Measurements from ENCODE around the gene CHPF. TPM values are rescaled to one million over a fixed set of nuclear protein-coding genes. Genes with fewer than 3 reads are reported as not detected.

CHPF gene
- total RNA-seq, 4 donors from 2014 or later: 36.0 to 66.0 (median 54.8) TPM

DNA sequence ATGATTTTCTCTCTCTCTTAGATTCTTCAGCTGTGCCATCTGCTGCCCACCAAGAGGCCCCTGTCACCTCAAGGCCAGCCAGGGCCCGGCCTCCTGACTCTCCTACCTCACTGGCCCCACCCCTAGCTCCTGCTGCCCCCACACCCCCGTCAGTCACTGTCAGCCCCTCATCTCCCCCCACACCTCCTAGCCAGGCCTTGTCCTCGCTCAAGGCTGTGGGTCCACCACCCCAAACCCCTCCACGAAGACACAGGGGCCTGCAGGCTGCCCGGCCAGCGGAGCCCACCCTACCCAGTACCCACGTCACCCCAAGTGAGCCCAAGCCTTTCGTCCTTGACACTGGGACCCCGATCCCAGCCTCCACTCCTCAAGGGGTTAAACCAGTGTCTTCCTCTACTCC lies 54.3 kb downstream of the CHPF start:
- Histone ChIP-seq H3K27me3 (peaks cover 27% of the 10 kb centered on the region), H3K9me3 (no peaks in the 10 kb centered on the region), H3K27ac (peak overlapping the region in 3 of 4 donors; percentile 11 to 99 (median 58)), H3K4me3 (no peak overlapping the region), H3K36me3 (peaks cover 0 to 97% of the 10 kb centered on the region in 2 donors), H3K4me1 (peaks cover 0 to 17% (median 7%) of the 10 kb centered on the region in 3 donors)
- ATAC-seq: no peak
- 79% methylated on average over 2 of the region's 9 CpGs; no CpG with 5 or more reads in 1 of the 2 donors for WGBS, 2 donors (ENCODE audit: low coverage in 1 of 2)
- TF ChIP-seq POLR2AphosphoS5 (IDR thresholded peaks at IDR 0.05): no peak
- TF ChIP-seq, protein P1, sequence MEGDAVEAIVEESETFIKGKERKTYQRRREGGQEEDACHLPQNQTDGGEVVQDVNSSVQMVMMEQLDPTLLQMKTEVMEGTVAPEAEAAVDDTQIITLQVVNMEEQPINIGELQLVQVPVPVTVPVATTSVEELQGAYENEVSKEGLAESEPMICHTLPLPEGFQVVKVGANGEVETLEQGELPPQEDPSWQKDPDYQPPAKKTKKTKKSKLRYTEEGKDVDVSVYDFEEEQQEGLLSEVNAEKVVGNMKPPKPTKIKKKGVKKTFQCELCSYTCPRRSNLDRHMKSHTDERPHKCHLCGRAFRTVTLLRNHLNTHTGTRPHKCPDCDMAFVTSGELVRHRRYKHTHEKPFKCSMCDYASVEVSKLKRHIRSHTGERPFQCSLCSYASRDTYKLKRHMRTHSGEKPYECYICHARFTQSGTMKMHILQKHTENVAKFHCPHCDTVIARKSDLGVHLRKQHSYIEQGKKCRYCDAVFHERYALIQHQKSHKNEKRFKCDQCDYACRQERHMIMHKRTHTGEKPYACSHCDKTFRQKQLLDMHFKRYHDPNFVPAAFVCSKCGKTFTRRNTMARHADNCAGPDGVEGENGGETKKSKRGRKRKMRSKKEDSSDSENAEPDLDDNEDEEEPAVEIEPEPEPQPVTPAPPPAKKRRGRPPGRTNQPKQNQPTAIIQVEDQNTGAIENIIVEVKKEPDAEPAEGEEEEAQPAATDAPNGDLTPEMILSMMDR (IDR thresholded peaks at IDR 0.05): no peak
- no peak for TF ChIP-seq POLR2A (IDR thresholded peaks at IDR 0.05)
- no peak for TF ChIP-seq EP300 (IDR thresholded peaks at IDR 0.05)

Small RNA genes lying within 50 kb of the gene (small RNA-seq; reads per million reads assigned to genes)
- gene MIR3132 (0 reads per million in 4 donors), gene RN7SKP213 (0 reads per million in 4 donors)

Other genes with a start within 250 kb of the CHPF start
- gene PTPRN, start 234.4 kb downstream of the CHPF start, total RNA-seq: 1 to 10 TPM in 2 of 4 donors, under 1 TPM in 1, not detected in 1; 0.58 to 3.0 (median 1.9) TPM
- not detected for gene RESP18, start 211.1 kb downstream of the CHPF start, total RNA-seq
- gene DNPEP, start 155.9 kb downstream of the CHPF start, total RNA-seq: 10 to 100 TPM; 37.8 to 76.9 (median 59.2) TPM
- gene DES, start 125.4 kb downstream of the CHPF start, total RNA-seq: over 10,000 TPM; 10,852 to 31,720 (median 15,007) TPM
- 100 to 1,000 TPM in 3 of 4 donors, 10 to 100 TPM in 1; 90.2 to 307 (median 214) TPM for gene SPEG, start 109.0 kb downstream of the CHPF start, total RNA-seq
- 10 to 100 TPM; 11.3 to 26.4 (median 14.2) TPM for gene GMPPA, start 44.9 kb downstream of the CHPF start, total RNA-seq
- gene ASIC4, start 29.3 kb downstream of the CHPF start, total RNA-seq: under 1 TPM in 1 of 4 donors, not detected in 3; 0.16 TPM
- gene TMEM198, start 219 bp upstream of the CHPF start, total RNA-seq: 1 to 10 TPM; 1.6 to 9.5 (median 4.1) TPM
- 100 to 1,000 TPM in 1 of 4 donors, 10 to 100 TPM in 3; 73.2 to 118 (median 81.6) TPM for gene OBSL1, start 27.7 kb upstream of the CHPF start, total RNA-seq
- gene INHA, start 28.5 kb upstream of the CHPF start, total RNA-seq: 1 to 10 TPM in 2 of 4 donors, not detected in 2; 1.8 to 4.4 TPM
- gene STK11IP, start 54.0 kb upstream of the CHPF start, total RNA-seq: 10 to 100 TPM in 3 of 4 donors, 1 to 10 TPM in 1; 7.0 to 19.2 (median 14.7) TPM
- gene SLC4A3, start 83.8 kb upstream of the CHPF start, total RNA-seq: 10 to 100 TPM; 10.4 to 30.6 (median 12.4) TPM

All from gastroesophageal sphincter (tissue), 4 donors.